Measurements from ENCODE around the gene PHTF1. TPM values are rescaled to one million over a fixed set of nuclear protein-coding genes. Genes with fewer than 3 reads are reported as not detected.

The PHTF1 gene
- total RNA-seq, 4 donors from 2014 or later: 10.0 to 14.8 (median 11.1) TPM

DNA sequence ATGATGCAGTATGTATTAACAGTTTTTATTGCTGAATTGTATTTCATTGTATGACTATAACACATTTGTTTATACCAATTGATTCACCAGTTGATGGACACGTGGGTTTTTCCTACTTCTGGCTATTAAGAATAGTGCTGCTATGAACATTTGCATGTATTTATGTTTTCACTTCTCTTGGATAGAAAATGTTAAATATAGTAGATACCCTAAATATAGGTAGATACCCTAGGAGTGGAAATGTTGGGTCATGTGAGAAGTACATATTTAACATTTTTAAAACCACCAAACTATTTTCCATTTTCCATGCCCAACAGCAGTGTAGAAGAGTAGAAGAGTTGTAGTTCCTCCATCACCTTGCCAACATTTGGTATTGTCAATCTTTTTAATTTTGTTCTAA, 7.8 kb downstream of the PHTF1 start:
- Histone ChIP-seq H3K27me3 (no peaks in the 10 kb centered on the region), H3K4me1 (peaks cover 0 to 3% (median 0%) of the 10 kb centered on the region in 3 donors), H3K9me3 (no peaks in the 10 kb centered on the region), H3K36me3 (peaks cover 0 to 21% of the 10 kb centered on the region in 2 donors), H3K4me3 (no peak overlapping the region), H3K27ac (no peak overlapping the region)
- TF ChIP-seq, protein P1, sequence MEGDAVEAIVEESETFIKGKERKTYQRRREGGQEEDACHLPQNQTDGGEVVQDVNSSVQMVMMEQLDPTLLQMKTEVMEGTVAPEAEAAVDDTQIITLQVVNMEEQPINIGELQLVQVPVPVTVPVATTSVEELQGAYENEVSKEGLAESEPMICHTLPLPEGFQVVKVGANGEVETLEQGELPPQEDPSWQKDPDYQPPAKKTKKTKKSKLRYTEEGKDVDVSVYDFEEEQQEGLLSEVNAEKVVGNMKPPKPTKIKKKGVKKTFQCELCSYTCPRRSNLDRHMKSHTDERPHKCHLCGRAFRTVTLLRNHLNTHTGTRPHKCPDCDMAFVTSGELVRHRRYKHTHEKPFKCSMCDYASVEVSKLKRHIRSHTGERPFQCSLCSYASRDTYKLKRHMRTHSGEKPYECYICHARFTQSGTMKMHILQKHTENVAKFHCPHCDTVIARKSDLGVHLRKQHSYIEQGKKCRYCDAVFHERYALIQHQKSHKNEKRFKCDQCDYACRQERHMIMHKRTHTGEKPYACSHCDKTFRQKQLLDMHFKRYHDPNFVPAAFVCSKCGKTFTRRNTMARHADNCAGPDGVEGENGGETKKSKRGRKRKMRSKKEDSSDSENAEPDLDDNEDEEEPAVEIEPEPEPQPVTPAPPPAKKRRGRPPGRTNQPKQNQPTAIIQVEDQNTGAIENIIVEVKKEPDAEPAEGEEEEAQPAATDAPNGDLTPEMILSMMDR (IDR thresholded peaks at IDR 0.05): no peak
- TF ChIP-seq EP300 (IDR thresholded peaks at IDR 0.05): no peak
- no peak for TF ChIP-seq POLR2AphosphoS5 (IDR thresholded peaks at IDR 0.05)
- no peak for TF ChIP-seq POLR2A (IDR thresholded peaks at IDR 0.05)
- WGBS, 2 donors (ENCODE audit: low coverage in 1 of 2): 70 to 89% methylated on average over 1 of the region's 1 CpG
- ATAC-seq: no peak

DNA sequence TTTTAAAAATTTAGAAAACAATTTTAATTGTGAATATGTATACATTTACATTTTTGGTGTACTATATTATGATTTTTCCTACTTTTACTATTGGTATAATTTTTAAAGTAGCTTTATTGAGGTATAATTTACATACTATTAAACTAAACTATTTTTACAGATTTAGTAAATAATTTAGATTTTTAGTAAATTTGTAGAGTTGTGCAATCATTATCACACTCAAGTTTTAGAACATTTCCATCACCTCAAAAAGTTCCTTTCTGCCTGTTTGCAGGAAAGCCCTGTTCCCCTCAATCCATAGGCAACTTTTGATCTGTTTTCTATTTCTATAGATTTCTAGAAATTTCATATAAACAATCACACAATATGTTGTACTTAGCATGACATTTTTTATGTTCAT, 8.2 kb downstream of the PHTF1 start:
- ATAC-seq: no peak
- peaks cover 0 to 21% of the 10 kb centered on the region in 2 donors for H3K36me3 ChIP-seq
- H3K27me3 ChIP-seq: no peaks in the 10 kb centered on the region
- H3K27ac ChIP-seq: no peak overlapping the region
- TF ChIP-seq, protein P1 (IDR thresholded peaks at IDR 0.05): no peak
- TF ChIP-seq POLR2AphosphoS5 (IDR thresholded peaks at IDR 0.05) (no peak), POLR2A (IDR thresholded peaks at IDR 0.05) (no peak), EP300 (IDR thresholded peaks at IDR 0.05) (no peak)
- H3K9me3 ChIP-seq: no peaks in the 10 kb centered on the region
- no peaks in the 10 kb centered on the region for H3K4me1 ChIP-seq
- no peak overlapping the region for H3K4me3 ChIP-seq

DNA sequence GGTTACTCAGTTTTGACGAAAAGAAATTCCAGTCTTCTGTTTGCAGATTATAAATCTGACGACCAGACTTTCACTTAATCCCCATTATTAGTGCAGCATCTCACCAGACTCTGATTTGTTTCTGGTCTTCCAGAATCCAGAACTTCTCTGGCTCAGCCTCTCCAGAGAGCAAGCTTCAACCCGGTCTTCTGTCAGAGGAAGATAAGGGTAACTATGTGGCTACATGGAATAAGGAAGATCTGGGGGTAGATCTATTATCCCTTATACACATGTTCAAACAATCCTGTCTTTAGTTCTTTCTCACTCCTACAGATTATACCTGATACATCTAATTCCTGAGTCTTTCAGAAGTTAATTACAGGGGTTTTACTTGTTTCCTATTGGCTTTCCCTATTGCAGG, 9.9 kb downstream of the PHTF1 start:
- Histone ChIP-seq H3K27ac (no peak overlapping the region), H3K9me3 (no peaks in the 10 kb centered on the region), H3K4me1 (no peaks in the 10 kb centered on the region), H3K4me3 (no peak overlapping the region), H3K36me3 (peaks cover 0 to 21% of the 10 kb centered on the region in 2 donors), H3K27me3 (no peaks in the 10 kb centered on the region)
- 86 to 91% methylated on average over 3 of the region's 3 CpGs for WGBS, 2 donors (ENCODE audit: low coverage in 1 of 2)
- ATAC-seq: no peak
- no peak for TF ChIP-seq EP300 (IDR thresholded peaks at IDR 0.05)
- TF ChIP-seq POLR2AphosphoS5 (IDR thresholded peaks at IDR 0.05): no peak
- TF ChIP-seq, protein P1 (IDR thresholded peaks at IDR 0.05): no peak
- no peak for TF ChIP-seq POLR2A (IDR thresholded peaks at IDR 0.05)

DNA sequence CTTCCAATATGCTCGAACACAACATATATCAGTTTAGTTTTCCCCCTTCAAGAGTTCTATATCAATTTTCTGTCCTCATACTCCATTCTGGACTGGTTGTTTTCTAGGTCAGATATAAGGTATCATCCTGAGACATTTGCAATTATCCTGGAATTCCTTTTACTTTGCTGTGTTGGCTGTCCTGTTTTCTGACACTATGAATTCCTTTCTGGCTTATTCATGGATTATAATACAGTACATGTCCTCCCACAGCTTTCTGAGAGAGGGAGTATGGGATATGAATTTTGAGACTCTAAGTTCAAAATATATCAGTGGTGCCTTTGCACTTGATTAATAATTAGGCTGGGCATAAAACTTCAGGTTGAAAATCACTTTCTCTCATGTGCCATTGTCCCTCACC, 11.9 kb downstream of the PHTF1 start:
- no peak overlapping the region for H3K4me3 ChIP-seq
- TF ChIP-seq EP300 (IDR thresholded peaks at IDR 0.05) (no peak), POLR2AphosphoS5 (IDR thresholded peaks at IDR 0.05) (no peak), POLR2A (IDR thresholded peaks at IDR 0.05) (no peak)
- TF ChIP-seq, protein P1 (IDR thresholded peaks at IDR 0.05): no peak
- no peaks in the 10 kb centered on the region for H3K9me3 ChIP-seq
- ATAC-seq: no peak
- WGBS, 2 donors (ENCODE audit: low coverage in 1 of 2): 83 to 86% methylated on average over 1 of the region's 1 CpG
- no peaks in the 10 kb centered on the region for H3K4me1 ChIP-seq
- H3K36me3 ChIP-seq: peaks cover 0 to 14% of the 10 kb centered on the region in 2 donors
- H3K27ac ChIP-seq: no peak overlapping the region
- no peaks in the 10 kb centered on the region for H3K27me3 ChIP-seq

DNA sequence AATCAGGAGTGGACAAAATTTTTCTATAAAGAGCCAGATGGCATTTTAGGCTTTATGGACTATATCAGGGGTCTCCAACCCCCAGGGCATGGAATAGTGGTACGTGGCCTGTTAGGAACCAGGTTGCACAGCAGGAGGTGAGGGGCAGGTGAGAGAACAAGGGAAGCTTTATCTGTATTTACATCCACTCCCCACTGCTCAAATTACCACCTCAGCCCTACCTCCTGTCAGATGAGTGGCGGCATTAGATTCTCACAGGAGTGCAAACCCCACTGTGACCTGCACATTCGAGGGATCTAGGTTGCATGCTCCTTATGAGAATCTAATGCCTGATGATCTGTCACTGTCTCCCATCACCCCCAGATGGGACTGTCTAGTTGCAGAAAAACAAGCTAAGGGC, 13.9 kb downstream of the PHTF1 start:
- Histone ChIP-seq H3K4me3 (no peak overlapping the region), H3K36me3 (peaks cover 0 to 18% of the 10 kb centered on the region in 2 donors), H3K9me3 (no peaks in the 10 kb centered on the region), H3K27ac (no peak overlapping the region), H3K4me1 (no peaks in the 10 kb centered on the region), H3K27me3 (no peaks in the 10 kb centered on the region)
- no peak for ATAC-seq
- TF ChIP-seq EP300 (IDR thresholded peaks at IDR 0.05) (no peak), POLR2A (IDR thresholded peaks at IDR 0.05) (no peak), POLR2AphosphoS5 (IDR thresholded peaks at IDR 0.05) (no peak)
- TF ChIP-seq, protein P1 (IDR thresholded peaks at IDR 0.05): no peak
- WGBS, 2 donors (ENCODE audit: low coverage in 1 of 2): 83 to 88% methylated on average over 2 to 3 of the region's 3 CpGs

All from gastroesophageal sphincter (tissue), 4 donors.